ENCODE measurements around the gene MLLT3. TPM values are rescaled to one million over a fixed set of nuclear protein-coding genes. Genes with fewer than 3 reads are reported as not detected.

The MLLT3 gene
- total RNA-seq, 2 donors from 2014 or later: 8.1 to 9.6 TPM

DNA sequence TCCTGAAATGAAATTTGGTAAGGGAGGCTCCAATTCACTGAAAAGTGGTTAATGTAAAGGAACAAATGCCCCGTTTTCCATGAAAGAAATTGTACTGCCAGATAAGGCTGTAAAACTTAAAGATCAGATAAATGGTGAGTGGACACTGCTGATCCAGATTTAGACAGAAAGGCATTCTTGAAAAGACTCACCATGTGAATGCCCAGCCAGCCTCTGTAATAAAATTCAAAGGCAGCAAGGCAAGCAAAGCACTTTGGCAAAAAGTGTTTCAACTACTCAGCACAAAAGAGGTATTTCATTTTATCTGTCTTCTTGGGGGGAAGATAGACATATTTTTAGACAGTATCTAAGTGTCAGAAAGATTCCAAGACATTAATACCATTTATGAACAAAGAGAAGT, 133.6 kb downstream of the MLLT3 start:
- no peak for ATAC-seq (ENCODE audit: insufficient number of reproducible peaks, low FRiP score, low read depth)
- Histone ChIP-seq H3K27me3 (replicated peaks; ENCODE audit: insufficient read depth) (no peaks in the 10 kb centered on the region), H3K36me3 (no peaks in the 10 kb centered on the region), H3K4me1 (ENCODE audit: control insufficient read depth in 1 of 2, low read depth in 2 of 2) (no peaks in the 10 kb centered on the region), H3K4me3 (no peak overlapping the region), H3K9me3 (no peaks in the 10 kb centered on the region), H3K27ac (no peak overlapping the region)
- TF ChIP-seq, protein P1, sequence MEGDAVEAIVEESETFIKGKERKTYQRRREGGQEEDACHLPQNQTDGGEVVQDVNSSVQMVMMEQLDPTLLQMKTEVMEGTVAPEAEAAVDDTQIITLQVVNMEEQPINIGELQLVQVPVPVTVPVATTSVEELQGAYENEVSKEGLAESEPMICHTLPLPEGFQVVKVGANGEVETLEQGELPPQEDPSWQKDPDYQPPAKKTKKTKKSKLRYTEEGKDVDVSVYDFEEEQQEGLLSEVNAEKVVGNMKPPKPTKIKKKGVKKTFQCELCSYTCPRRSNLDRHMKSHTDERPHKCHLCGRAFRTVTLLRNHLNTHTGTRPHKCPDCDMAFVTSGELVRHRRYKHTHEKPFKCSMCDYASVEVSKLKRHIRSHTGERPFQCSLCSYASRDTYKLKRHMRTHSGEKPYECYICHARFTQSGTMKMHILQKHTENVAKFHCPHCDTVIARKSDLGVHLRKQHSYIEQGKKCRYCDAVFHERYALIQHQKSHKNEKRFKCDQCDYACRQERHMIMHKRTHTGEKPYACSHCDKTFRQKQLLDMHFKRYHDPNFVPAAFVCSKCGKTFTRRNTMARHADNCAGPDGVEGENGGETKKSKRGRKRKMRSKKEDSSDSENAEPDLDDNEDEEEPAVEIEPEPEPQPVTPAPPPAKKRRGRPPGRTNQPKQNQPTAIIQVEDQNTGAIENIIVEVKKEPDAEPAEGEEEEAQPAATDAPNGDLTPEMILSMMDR (IDR thresholded peaks at IDR 0.05): no peak
- no peak for DNase-seq (ENCODE audit: low spot score)

DNA sequence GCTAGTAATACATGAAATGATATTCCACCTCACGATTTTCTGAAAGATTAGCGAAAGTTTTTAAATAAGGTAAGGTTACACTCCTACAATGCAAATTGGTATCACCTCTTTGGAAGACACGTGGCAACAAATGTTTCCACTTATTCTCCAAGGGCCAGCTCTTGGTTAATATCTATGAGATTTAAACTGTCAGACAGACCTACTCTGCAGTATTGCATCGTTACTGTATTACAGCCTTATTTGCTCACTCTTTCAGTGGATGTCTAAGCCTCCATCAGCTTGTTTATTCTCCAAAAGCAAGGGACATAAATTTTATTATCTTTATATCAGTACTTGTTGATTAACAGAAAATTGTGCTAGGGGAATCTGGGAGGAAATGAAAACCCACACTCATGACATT, 135.7 kb downstream of the MLLT3 start:
- no peaks in the 10 kb centered on the region for H3K4me1 ChIP-seq (ENCODE audit: control insufficient read depth in 1 of 2, low read depth in 2 of 2)
- H3K27ac ChIP-seq: no peak overlapping the region
- no peaks in the 10 kb centered on the region for H3K36me3 ChIP-seq
- no peaks in the 10 kb centered on the region for H3K27me3 ChIP-seq (replicated peaks; ENCODE audit: insufficient read depth)
- no peak for ATAC-seq (ENCODE audit: insufficient number of reproducible peaks, low FRiP score, low read depth)
- TF ChIP-seq, protein P1 (IDR thresholded peaks at IDR 0.05): no peak
- no peaks in the 10 kb centered on the region for H3K9me3 ChIP-seq
- no peak overlapping the region for H3K4me3 ChIP-seq
- no peak for DNase-seq (ENCODE audit: low spot score)

GRCh38 chr9:20481437-20481836, 140.9 kb downstream of the MLLT3 start:
- Histone ChIP-seq H3K27me3 (replicated peaks; ENCODE audit: insufficient read depth) (no peaks in the 10 kb centered on the region), H3K4me3 (no peak overlapping the region)
- ATAC-seq (ENCODE audit: insufficient number of reproducible peaks, low FRiP score, low read depth): no peak

DNA sequence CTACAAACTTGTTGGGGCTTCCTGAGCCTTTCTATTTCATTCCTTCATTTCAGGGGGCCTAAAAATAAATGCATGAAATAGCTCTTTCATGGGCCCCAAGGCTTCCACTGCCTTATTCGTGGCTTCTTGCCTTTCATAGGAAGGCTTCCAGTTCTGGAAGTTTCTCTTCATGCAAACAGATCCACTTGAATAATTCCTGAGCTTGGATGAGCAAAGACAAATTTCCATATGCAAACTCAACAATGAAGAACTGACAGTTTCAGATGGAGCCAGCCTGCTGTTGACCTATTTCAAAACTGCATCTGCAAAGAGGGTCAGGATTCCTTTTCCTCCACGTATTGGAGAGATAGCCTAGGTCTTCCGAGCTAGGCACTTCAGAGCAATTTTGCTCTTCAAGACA, 142.1 kb downstream of the MLLT3 start:
- Histone ChIP-seq H3K4me1 (ENCODE audit: control insufficient read depth in 1 of 2, low read depth in 2 of 2) (peaks cover 0 to 19% of the 10 kb centered on the region in 2 donors), H3K27me3 (replicated peaks; ENCODE audit: insufficient read depth) (no peaks in the 10 kb centered on the region), H3K4me3 (no peak overlapping the region), H3K36me3 (no peaks in the 10 kb centered on the region), H3K9me3 (no peaks in the 10 kb centered on the region), H3K27ac (no peak overlapping the region)
- DNase-seq (ENCODE audit: low spot score): no peak
- no peak for ATAC-seq (ENCODE audit: insufficient number of reproducible peaks, low FRiP score, low read depth)
- TF ChIP-seq, protein P1 (IDR thresholded peaks at IDR 0.05): no peak

More at GRCh38 chr9:20481437-20481836, 140.9 kb downstream of the MLLT3 start:
- TF ChIP-seq, protein P1 (IDR thresholded peaks at IDR 0.05): no peak
- no peak for DNase-seq (ENCODE audit: low spot score)
- H3K27ac ChIP-seq: no peak overlapping the region
- H3K36me3 ChIP-seq: no peaks in the 10 kb centered on the region
- H3K4me1 ChIP-seq (ENCODE audit: control insufficient read depth in 1 of 2, low read depth in 2 of 2): peaks cover 0 to 19% of the 10 kb centered on the region in 2 donors
- H3K9me3 ChIP-seq: no peaks in the 10 kb centered on the region

GRCh38 chr9:20479419-20480155, 142.7 kb downstream of the MLLT3 start:
- DNase-seq (ENCODE audit: low spot score): no peak
- TF ChIP-seq, protein P1 (IDR thresholded peaks at IDR 0.05): no peak
- ATAC-seq (ENCODE audit: insufficient number of reproducible peaks, low FRiP score, low read depth): no peak
- Histone ChIP-seq H3K27me3 (replicated peaks; ENCODE audit: insufficient read depth) (no peaks in the 10 kb centered on the region), H3K4me1 (ENCODE audit: control insufficient read depth in 1 of 2, low read depth in 2 of 2) (peaks cover 0 to 19% of the 10 kb centered on the region in 2 donors), H3K4me3 (no peak overlapping the region), H3K9me3 (no peaks in the 10 kb centered on the region), H3K36me3 (no peaks in the 10 kb centered on the region), H3K27ac (no peak overlapping the region)
